ENCODE data around the gene UBTD2. TPM values are rescaled to one million over a fixed set of nuclear protein-coding genes. Genes with fewer than 3 reads are reported as not detected.

The UBTD2 gene
- polyA plus RNA-seq, 1 experiment, result 9.4 TPM

GRCh38 chr5:172178301-172178987, 105.1 kb downstream of the UBTD2 start:
- POLR2A ChIA-PET, result interaction anchor here (0.6 kb wide), 1 partner anchor 15 kb away, joined by 5 read pairs; no protein-coding TSS in a partner anchor
- TF ChIP-seq, protein P1, sequence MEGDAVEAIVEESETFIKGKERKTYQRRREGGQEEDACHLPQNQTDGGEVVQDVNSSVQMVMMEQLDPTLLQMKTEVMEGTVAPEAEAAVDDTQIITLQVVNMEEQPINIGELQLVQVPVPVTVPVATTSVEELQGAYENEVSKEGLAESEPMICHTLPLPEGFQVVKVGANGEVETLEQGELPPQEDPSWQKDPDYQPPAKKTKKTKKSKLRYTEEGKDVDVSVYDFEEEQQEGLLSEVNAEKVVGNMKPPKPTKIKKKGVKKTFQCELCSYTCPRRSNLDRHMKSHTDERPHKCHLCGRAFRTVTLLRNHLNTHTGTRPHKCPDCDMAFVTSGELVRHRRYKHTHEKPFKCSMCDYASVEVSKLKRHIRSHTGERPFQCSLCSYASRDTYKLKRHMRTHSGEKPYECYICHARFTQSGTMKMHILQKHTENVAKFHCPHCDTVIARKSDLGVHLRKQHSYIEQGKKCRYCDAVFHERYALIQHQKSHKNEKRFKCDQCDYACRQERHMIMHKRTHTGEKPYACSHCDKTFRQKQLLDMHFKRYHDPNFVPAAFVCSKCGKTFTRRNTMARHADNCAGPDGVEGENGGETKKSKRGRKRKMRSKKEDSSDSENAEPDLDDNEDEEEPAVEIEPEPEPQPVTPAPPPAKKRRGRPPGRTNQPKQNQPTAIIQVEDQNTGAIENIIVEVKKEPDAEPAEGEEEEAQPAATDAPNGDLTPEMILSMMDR (IDR thresholded peaks at IDR 0.05; ENCODE audit: insufficient read depth, low read depth, low read length), result no peak
- peaks cover 3% of the 10 kb centered on the region for H3K36me3 ChIP-seq (ENCODE audit: control insufficient read depth, insufficient read depth, low read length)
- no peak overlapping the region for H3K4me3 ChIP-seq (ENCODE audit: low read depth, low read length)
- CTCF ChIA-PET, result interaction anchor here (1.2 kb wide), 1 partner anchor 10 kb away, joined by 3 read pairs; the partner anchor contains the start of gene STK10
- H3K27me3 ChIP-seq (ENCODE audit: control insufficient read depth, insufficient read depth, low read length), result no peaks in the 10 kb centered on the region
- DNase-seq (ENCODE audit: low read depth), result no peak

DNA sequence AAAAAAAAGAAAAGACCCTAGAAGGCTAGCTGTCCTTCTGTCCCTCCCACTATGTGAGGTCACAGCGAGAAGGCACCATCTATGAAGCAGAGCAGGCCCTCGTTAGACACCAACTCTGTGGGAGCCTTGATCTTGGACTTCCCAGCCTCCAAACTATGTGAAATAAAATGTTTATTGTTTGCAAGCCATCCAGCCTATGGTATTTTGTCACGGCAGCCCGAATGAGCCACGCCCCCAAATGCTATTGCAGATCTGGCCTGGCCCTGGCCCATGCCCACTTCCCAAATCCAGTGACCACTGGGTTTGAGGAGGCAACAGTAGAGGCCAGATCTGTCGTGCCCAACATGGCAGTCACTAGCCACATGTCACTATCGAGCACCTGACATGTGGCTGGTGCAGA, 106.4 kb downstream of the UBTD2 start:
- ChIA-PET POLR2A (no interaction called here), CTCF (interaction anchor here (2.9 kb wide), 1 partner anchor 10 kb away, joined by 13 read pairs; the partner anchor contains the start of gene STK10)

DNA sequence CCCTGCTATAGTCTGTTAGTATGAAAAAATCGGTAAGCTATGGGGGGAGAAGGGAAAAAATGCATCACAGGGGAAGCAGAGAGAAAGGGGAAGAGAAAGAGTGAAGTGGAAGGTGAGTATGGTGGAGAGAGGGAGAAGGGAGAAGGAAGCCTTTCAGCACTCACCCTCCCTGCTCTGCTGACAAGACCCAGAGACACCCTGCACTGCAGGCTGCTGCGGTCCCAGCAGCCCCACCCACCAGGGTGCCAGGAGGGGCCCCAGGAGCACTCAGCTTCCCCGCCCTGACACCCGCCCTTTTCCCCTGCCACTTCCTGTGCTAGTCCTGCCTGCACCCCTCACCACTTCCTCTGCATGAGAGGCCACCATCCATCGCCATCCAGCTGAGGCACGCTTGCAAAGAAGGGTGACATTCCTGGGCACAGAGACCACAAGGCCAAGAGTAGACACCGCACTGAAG, 108.3 kb downstream of the UBTD2 start:
- ChIA-PET POLR2A (no interaction called here), CTCF (interaction anchor here (1.4 to 2.9 kb wide), 2 partner anchors 8 to 12 kb away, joined by 3 to 13 read pairs; partner anchors contain the start of gene STK10)
- DNase-seq (ENCODE audit: low read depth), result no peak
- Histone ChIP-seq H3K36me3 (ENCODE audit: control insufficient read depth, insufficient read depth, low read length) (peaks cover 4% of the 10 kb centered on the region), H3K4me3 (ENCODE audit: low read depth, low read length) (no peak overlapping the region), H3K27me3 (ENCODE audit: control insufficient read depth, insufficient read depth, low read length) (no peaks in the 10 kb centered on the region)
- TF ChIP-seq, protein P1 (IDR thresholded peaks at IDR 0.05; ENCODE audit: insufficient read depth, low read depth, low read length), result no peak

More for the DNA sequence above, 106.4 kb downstream of the UBTD2 start:
- no peak for DNase-seq (ENCODE audit: low read depth)
- TF ChIP-seq, protein P1 (IDR thresholded peaks at IDR 0.05; ENCODE audit: insufficient read depth, low read depth, low read length), result no peak
- peaks cover 4% of the 10 kb centered on the region for H3K36me3 ChIP-seq (ENCODE audit: control insufficient read depth, insufficient read depth, low read length)
- no peak overlapping the region for H3K4me3 ChIP-seq (ENCODE audit: low read depth, low read length)
- H3K27me3 ChIP-seq (ENCODE audit: control insufficient read depth, insufficient read depth, low read length), result no peaks in the 10 kb centered on the region

- Histone ChIP-seq H3K36me3 (ENCODE audit: control insufficient read depth, insufficient read depth, low read length) (peaks cover 7% of the 10 kb centered on the region), H3K27me3 (ENCODE audit: control insufficient read depth, insufficient read depth, low read length) (no peaks in the 10 kb centered on the region), H3K4me3 (ENCODE audit: low read depth, low read length) (no peak overlapping the region)
- TF ChIP-seq, protein P1 (IDR thresholded peaks at IDR 0.05; ENCODE audit: insufficient read depth, low read depth, low read length), result no peak
- ChIA-PET CTCF (interaction anchor here (0.7 to 1.2 kb wide), 2 partner anchors 10 to 13 kb away, joined by 3 to 4 read pairs; no protein-coding TSS in a partner anchor), POLR2A (no interaction called here)
- DNase-seq (ENCODE audit: low read depth), result no peak
Observed at GRCh38 chr5:172173564-172174153, 109.9 kb downstream of the UBTD2 start.

- Histone ChIP-seq H3K36me3 (ENCODE audit: control insufficient read depth, insufficient read depth, low read length) (peaks cover 8% of the 10 kb centered on the region), H3K27me3 (ENCODE audit: control insufficient read depth, insufficient read depth, low read length) (no peaks in the 10 kb centered on the region), H3K4me3 (ENCODE audit: low read depth, low read length) (no peak overlapping the region)
- ChIA-PET POLR2A (interaction anchor here (0.5 kb wide), 1 partner anchor 9 kb away, joined by 3 read pairs; no protein-coding TSS in a partner anchor), CTCF (interaction anchor here (0.7 to 1.2 kb wide), 4 partner anchors 9 to 14 kb away, joined by 3 to 4 read pairs (median 3); no protein-coding TSS in a partner anchor)
- DNase-seq (ENCODE audit: low read depth), result no peak
- TF ChIP-seq, protein P1 (IDR thresholded peaks at IDR 0.05; ENCODE audit: insufficient read depth, low read depth, low read length), result no peak
Observed at GRCh38 chr5:172172912-172173563, 110.5 kb downstream of the UBTD2 start.
